GM23248 (cell line): ENCODE results near the gene CAMP.

Experiments
- EZH2 ChIP-seq: fragments of 200-600 bp; sonication (generic); IDR thresholded peaks from 2 replicates; pipeline ENCODE4 v1.6.1; 2018; ENCODE audit warnings: antibody characterized with exemption, mild to moderate bottlenecking; ENCODE audit not compliant: insufficient read depth, poor library complexity, severe bottlenecking
- EZH2phosphoT487 ChIP-seq: fragments of 200-600 bp; sonication (generic); IDR thresholded peaks from 2 replicates; pipeline ENCODE4 v1.6.1; 2018; ENCODE audit warnings: antibody characterized with exemption, moderate library complexity, mild to moderate bottlenecking, low read depth; ENCODE audit not compliant: insufficient read depth

DNA sequence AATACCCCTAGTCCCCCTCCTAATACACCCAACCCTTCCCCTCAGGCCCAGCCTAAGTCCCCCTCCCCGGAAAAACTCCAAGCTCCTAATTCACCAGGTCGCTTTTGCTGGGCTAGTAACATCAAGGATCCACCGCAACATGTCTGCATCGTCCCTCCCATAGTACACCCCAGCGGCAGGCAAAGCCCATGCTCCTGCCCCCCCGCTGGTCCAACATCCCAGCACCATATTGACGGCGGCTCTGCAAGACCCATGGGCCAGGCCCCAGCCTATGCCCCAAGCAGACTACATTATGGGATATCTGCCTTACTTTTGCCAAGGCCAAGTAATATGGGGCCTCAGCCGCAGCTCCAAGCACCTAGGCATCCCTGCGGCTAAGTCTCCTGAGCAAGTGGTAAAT lies 51.2 kb downstream of the CAMP start:
- TF ChIP-seq EZH2phosphoT487 (no peak), EZH2 (no peak)
